ENCODE measurements around the gene UBL4B.

UBL4B gene

GRCh38 chr1:110153407-110153950, 41.2 kb downstream of the UBL4B start:
- Histone ChIP-seq H2AFZ (ENCODE audit: low read depth, low read length, severe bottlenecking) (no peak overlapping the region), H3K36me3 (ENCODE audit: low read length) (no peaks in the 10 kb centered on the region), H3K79me2 (ENCODE audit: insufficient read depth, low read length) (no peaks in the 10 kb centered on the region), H3K9me3 (ENCODE audit: insufficient read depth, low read length) (no peaks in the 10 kb centered on the region), H3F3A (ENCODE audit: insufficient read depth) (no peaks in the 10 kb centered on the region), H4K20me1 (ENCODE audit: low read depth, low read length) (no peaks in the 10 kb centered on the region), H3K4me3 (ENCODE audit: insufficient read depth, low read length, poor library complexity, severe bottlenecking) (no peak overlapping the region), H3K4me2 (ENCODE audit: low read depth, low read length, poor library complexity, severe bottlenecking) (no peak overlapping the region), H3K27ac (ENCODE audit: low read depth, low read length) (no peak overlapping the region), H3K9me2 (replicated peaks; ENCODE audit: insufficient read depth, low read length) (no peaks in the 10 kb centered on the region), H3K9ac (ENCODE audit: low read length) (no peak overlapping the region), H3K27me3 (ENCODE audit: low read length) (no peaks in the 10 kb centered on the region)
- no peak for TF ChIP-seq CTCF (IDR thresholded peaks at IDR 0.05; ENCODE audit: insufficient read depth, low read length, poor library complexity, severe bottlenecking)

DNA sequence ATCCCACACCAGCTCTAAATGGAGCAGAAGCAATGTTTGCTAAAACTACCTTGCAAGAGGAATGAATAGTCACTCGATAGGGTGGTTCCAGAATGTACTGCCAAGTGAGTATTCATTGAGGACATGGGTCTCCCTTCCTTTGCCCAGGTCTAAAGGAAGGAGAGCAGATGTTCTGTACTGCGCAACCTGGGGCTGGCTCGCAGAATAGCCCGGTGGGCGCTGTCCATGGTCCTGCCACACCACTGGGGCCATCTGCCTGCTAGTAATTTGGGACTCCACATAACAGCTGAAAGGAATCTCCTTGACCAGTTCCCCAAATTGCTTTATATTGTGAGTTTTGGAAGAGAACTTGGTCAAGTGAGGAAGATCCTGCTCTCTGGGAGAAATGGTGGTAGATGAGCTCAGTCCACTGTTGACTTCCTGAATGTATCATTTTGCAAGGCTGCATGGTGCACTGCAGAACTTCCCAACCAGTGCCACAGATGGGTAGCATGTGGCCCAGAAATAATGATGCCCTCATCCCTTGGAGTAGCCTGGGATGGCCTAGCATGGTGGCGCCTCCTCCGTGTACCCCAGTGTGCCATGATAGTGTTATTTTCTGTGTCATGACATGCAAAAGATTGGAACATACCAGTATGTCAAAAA, 43.8 kb downstream of the UBL4B start:
- H3K27ac ChIP-seq (ENCODE audit: low read depth, low read length), result no peak overlapping the region
- no peak overlapping the region for H3K9ac ChIP-seq (ENCODE audit: low read length)
- no peaks in the 10 kb centered on the region for H3K9me3 ChIP-seq (ENCODE audit: insufficient read depth, low read length)
- no peak overlapping the region for H2AFZ ChIP-seq (ENCODE audit: low read depth, low read length, severe bottlenecking)
- no peaks in the 10 kb centered on the region for H3K79me2 ChIP-seq (ENCODE audit: insufficient read depth, low read length)
- H3K27me3 ChIP-seq (ENCODE audit: low read length), result no peaks in the 10 kb centered on the region
- no peaks in the 10 kb centered on the region for H4K20me1 ChIP-seq (ENCODE audit: low read depth, low read length)
- H3K4me2 ChIP-seq (ENCODE audit: low read depth, low read length, poor library complexity, severe bottlenecking), result no peak overlapping the region
- H3K36me3 ChIP-seq (ENCODE audit: low read length), result no peaks in the 10 kb centered on the region
- no peaks in the 10 kb centered on the region for H3K9me2 ChIP-seq (replicated peaks; ENCODE audit: insufficient read depth, low read length)
- H3K4me3 ChIP-seq (ENCODE audit: insufficient read depth, low read length, poor library complexity, severe bottlenecking), result no peak overlapping the region
- TF ChIP-seq CTCF (IDR thresholded peaks at IDR 0.05; ENCODE audit: insufficient read depth, low read length, poor library complexity, severe bottlenecking), result no peak
- no peak for TF ChIP-seq EZH2phosphoT487 (conservative IDR thresholded peaks at IDR 0.05; ENCODE audit: low read length)
- H3F3A ChIP-seq (ENCODE audit: insufficient read depth), result no peaks in the 10 kb centered on the region

DNA sequence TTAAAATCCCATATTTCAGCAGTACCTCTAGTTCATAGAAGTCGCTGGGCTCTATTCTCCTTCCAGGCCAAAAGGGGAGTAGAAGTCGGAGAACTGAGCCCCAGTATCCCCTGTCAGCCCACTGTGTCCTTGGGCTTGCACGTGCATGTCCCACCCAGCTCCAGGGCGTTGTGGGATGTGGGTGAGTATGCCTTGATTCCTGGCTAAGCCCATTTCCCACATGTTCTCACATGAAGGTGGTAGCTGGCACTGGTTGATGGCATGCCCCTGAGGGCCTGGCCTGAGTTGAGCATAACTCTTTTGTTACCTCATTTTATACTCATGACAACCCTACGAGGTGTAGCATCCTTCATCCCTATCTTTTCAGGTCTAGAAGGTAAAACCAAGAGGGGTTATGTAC, 46.0 kb downstream of the UBL4B start:
- Histone ChIP-seq H3K27me3 (ENCODE audit: low read length) (no peaks in the 10 kb centered on the region), H3K9me2 (replicated peaks; ENCODE audit: insufficient read depth, low read length) (no peaks in the 10 kb centered on the region), H3K9me3 (ENCODE audit: insufficient read depth, low read length) (no peaks in the 10 kb centered on the region), H3K4me3 (ENCODE audit: insufficient read depth, low read length, poor library complexity, severe bottlenecking) (no peak overlapping the region), H3K4me2 (ENCODE audit: low read depth, low read length, poor library complexity, severe bottlenecking) (no peak overlapping the region), H3K36me3 (ENCODE audit: low read length) (no peaks in the 10 kb centered on the region), H4K20me1 (ENCODE audit: low read depth, low read length) (no peaks in the 10 kb centered on the region), H3K79me2 (ENCODE audit: insufficient read depth, low read length) (no peaks in the 10 kb centered on the region), H3F3A (ENCODE audit: insufficient read depth) (no peaks in the 10 kb centered on the region), H3K9ac (ENCODE audit: low read length) (no peak overlapping the region), H2AFZ (ENCODE audit: low read depth, low read length, severe bottlenecking) (no peak overlapping the region), H3K27ac (ENCODE audit: low read depth, low read length) (no peak overlapping the region)
- TF ChIP-seq CTCF (IDR thresholded peaks at IDR 0.05; ENCODE audit: insufficient read depth, low read length, poor library complexity, severe bottlenecking) (no peak), EZH2phosphoT487 (conservative IDR thresholded peaks at IDR 0.05; ENCODE audit: low read length) (no peak)

Measured in SU-DHL-6 (cell line).